Lung (tissue), 12 donors: Measurements from ENCODE around the gene CX3CR1. TPM values are rescaled to one million over a fixed set of nuclear protein-coding genes. Genes with fewer than 3 reads are reported as not detected.

ENCODE experiments used
- ATAC-seq: fragments of 200-7000 bp; cut with Tn5 transposase; one replicate; pipeline ENCODE4 v1.9.1; 2020; ENCODE audit warnings: moderate number of reproducible peaks; ENCODE audit not compliant: insufficient read depth, low FRiP score
- DNase-seq, 3 donors: peaks; one replicate each; pipeline ENCODE4 v3.0.0-alpha.2; 2013 to 2017
- H3K27ac ChIP-seq, 2 donors: one replicate each; pipeline ENCODE4 v1.5.1; 2013; ENCODE audit warnings: mild to moderate bottlenecking in 2 of 2, moderate library complexity in 2 of 2, control low read depth in 1 of 2, inconsistent platforms in 1 of 2, low read depth in 1 of 2, low read length in 1 of 2
- H3K27me3 ChIP-seq, 3 donors: one replicate each; pipeline ENCODE4 v1.5.1; 2013; ENCODE audit warnings: low read length in 2 of 3; ENCODE audit not compliant: control insufficient read depth in 3 of 3, insufficient read depth in 3 of 3
- H3K36me3 ChIP-seq, 4 donors: one replicate each; pipeline ENCODE4 v1.5.1; 2013; ENCODE audit warnings: low read length in 4 of 4, mild to moderate bottlenecking in 1 of 4, moderate library complexity in 1 of 4; ENCODE audit not compliant: control insufficient read depth in 4 of 4, insufficient read depth in 4 of 4
- H3K4me1 ChIP-seq, 5 donors: one replicate each; pipeline ENCODE4 v1.5.1; 2013; ENCODE audit warnings: low read length in 5 of 5, mild to moderate bottlenecking in 2 of 5, moderate library complexity in 1 of 5; ENCODE audit not compliant: control insufficient read depth in 5 of 5, insufficient read depth in 5 of 5
- H3K4me3 ChIP-seq: one replicate; pipeline ENCODE4 v1.5.1; 2013; ENCODE audit warnings: mild to moderate bottlenecking, control low read depth, moderate library complexity
- H3K9ac ChIP-seq, 2 donors: one replicate each; pipeline ENCODE4 v1.5.1; 2013; ENCODE audit warnings: low read length in 2 of 2, control low read depth in 1 of 2; ENCODE audit not compliant: insufficient read depth in 1 of 2
- H3K9me3 ChIP-seq, 4 donors: one replicate each; pipeline ENCODE4 v1.5.1; 2013; ENCODE audit warnings: low read length in 3 of 4, mild to moderate bottlenecking in 1 of 4, moderate library complexity in 1 of 4; ENCODE audit not compliant: control insufficient read depth in 4 of 4, insufficient read depth in 3 of 4
- WGBS, 2 donors: extraction: QIAGEN DNeasy Blood & Tissue Kit; methylation state at CpG; one replicate each; pipeline ENCODE4 v1.1.7; 2013; 5-methylcytosine and 5-hydroxymethylcytosine counted together
- polyA plus RNA-seq, 2 donors: library from polyadenylated mRNA; stranded (reverse); fragments of 200-250 nt; gene quantifications; one replicate each; pipeline ENCODE4 v1.2.1, GENCODE V29; 2013
- total RNA-seq, 2 donors: library from RNA; depleted of rRNA in 1 of 2; stranded (reverse); fragments of >200 nt in 1 of 2; gene quantifications; one replicate each; pipeline ENCODE4 v1.2.1, GENCODE V29; 2014 to 2021
- TF ChIP-seq, protein P1 (sequence below): IDR thresholded peaks from 2 replicates; pipeline ENCODE4 v1.5.1; 2012; ENCODE audit warnings: mild to moderate bottlenecking; ENCODE audit errors: control extremely low read depth, extremely low read depth
- donor health status: control.
- donor health status: control.
- donor health status: Bipolar disorder and iron deficiency.
- donor health status: healthy.
- donor health status: DM: yes; HTN: yes; CAD: no.

CX3CR1 gene
- total and polyA plus RNA-seq, 4 donors, result 0.20 to 5.0 (median 3.6) TPM

GRCh38 chr3:39262846-39263245 is 17.0 kb downstream of the CX3CR1 start:
- H3K27me3 ChIP-seq, result peaks cover 3 to 11% (median 4%) of the 10 kb centered on the region in 3 donors
- H3K9me3 ChIP-seq, result no peaks in the 10 kb centered on the region
- H3K36me3 ChIP-seq, result no peaks in the 10 kb centered on the region
- no peak for ATAC-seq
- H3K27ac ChIP-seq, result no peak overlapping the region
- peaks cover 0 to 4% (median 0%) of the 10 kb centered on the region in 5 donors for H3K4me1 ChIP-seq
- no peak for DNase-seq
- TF ChIP-seq, protein P1, sequence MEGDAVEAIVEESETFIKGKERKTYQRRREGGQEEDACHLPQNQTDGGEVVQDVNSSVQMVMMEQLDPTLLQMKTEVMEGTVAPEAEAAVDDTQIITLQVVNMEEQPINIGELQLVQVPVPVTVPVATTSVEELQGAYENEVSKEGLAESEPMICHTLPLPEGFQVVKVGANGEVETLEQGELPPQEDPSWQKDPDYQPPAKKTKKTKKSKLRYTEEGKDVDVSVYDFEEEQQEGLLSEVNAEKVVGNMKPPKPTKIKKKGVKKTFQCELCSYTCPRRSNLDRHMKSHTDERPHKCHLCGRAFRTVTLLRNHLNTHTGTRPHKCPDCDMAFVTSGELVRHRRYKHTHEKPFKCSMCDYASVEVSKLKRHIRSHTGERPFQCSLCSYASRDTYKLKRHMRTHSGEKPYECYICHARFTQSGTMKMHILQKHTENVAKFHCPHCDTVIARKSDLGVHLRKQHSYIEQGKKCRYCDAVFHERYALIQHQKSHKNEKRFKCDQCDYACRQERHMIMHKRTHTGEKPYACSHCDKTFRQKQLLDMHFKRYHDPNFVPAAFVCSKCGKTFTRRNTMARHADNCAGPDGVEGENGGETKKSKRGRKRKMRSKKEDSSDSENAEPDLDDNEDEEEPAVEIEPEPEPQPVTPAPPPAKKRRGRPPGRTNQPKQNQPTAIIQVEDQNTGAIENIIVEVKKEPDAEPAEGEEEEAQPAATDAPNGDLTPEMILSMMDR, result no peak
- H3K9ac ChIP-seq, result no peak overlapping the region
- H3K4me3 ChIP-seq, result no peak overlapping the region
- WGBS, 2 donors, result 56 to 60% methylated on average over 8 of the region's 8 CpGs

DNA sequence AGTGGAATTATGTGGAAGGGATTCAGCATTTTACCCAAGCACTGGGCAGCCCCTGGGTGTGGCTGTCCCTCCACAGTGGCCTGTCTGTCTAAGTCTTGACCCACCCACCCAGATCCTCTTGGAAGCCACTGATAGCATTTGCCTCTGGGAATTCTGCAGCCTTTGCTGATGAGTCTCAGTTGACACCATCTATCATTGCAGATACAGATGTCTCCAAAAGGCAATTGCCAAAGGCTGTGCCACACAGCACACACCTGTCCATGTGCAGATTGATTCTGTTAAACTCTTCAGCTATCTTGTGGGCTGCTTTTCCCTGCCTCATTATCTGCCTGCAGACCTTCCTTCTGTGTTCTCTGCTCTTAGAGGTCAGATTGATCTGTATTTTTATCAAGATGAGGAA is 18.1 kb downstream of the CX3CR1 start:
- Histone ChIP-seq H3K27ac (no peak overlapping the region), H3K27me3 (peaks cover 3 to 11% (median 4%) of the 10 kb centered on the region in 3 donors), H3K4me3 (no peak overlapping the region), H3K9me3 (no peaks in the 10 kb centered on the region), H3K4me1 (peaks cover 0 to 4% (median 0%) of the 10 kb centered on the region in 5 donors), H3K9ac (no peak overlapping the region), H3K36me3 (no peaks in the 10 kb centered on the region)
- TF ChIP-seq, protein P1, result no peak
- no peak for DNase-seq
- no peak for ATAC-seq

- no peak overlapping the region for H3K4me3 ChIP-seq
- H3K36me3 ChIP-seq, result no peaks in the 10 kb centered on the region
- TF ChIP-seq, protein P1, result peak; percentile 3
- 3 to 6% methylated on average over 7 of the region's 7 CpGs for WGBS, 2 donors
- peaks cover 3 to 11% (median 4%) of the 10 kb centered on the region in 3 donors for H3K27me3 ChIP-seq
- H3K27ac ChIP-seq, result peak overlapping the region in 1 of 2 donors; percentile 27
- H3K9me3 ChIP-seq, result no peaks in the 10 kb centered on the region
- H3K9ac ChIP-seq, result no peak overlapping the region
- peaks cover 0 to 4% (median 0%) of the 10 kb centered on the region in 5 donors for H3K4me1 ChIP-seq
- ATAC-seq (peak; percentile 72), DNase-seq (peak; percentile 62 to 75 (median 74))
These were observed 18.9 kb downstream of the CX3CR1 start for GRCh38 chr3:39260957-39261356.

DNA sequence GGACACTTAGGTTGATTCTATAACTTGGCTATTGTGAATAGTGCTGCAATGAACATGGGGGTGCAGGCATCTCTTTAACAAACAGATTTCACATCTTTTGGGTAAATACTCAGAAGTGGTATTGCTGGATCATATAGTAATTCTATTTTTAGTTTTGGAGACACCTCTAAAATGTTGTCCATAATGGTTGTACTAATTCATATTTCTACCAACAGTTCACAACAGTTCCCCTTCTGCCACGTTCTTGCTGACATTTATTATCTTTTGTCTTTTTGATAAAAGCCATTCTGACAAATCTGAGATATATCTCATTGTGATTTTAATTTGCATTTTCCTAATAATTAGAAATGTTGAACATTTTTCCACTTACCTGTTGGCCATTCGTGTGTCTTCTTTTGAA is 19.5 kb downstream of the CX3CR1 start:
- H3K9me3 ChIP-seq, result no peaks in the 10 kb centered on the region

More for the DNA sequence above, 19.5 kb downstream of the CX3CR1 start:
- Histone ChIP-seq H3K27me3 (peaks cover 3 to 11% (median 4%) of the 10 kb centered on the region in 3 donors), H3K4me3 (no peak overlapping the region), H3K36me3 (no peaks in the 10 kb centered on the region), H3K27ac (no peak overlapping the region), H3K4me1 (peaks cover 0 to 5% (median 0%) of the 10 kb centered on the region in 5 donors), H3K9ac (no peak overlapping the region)
- DNase-seq (no peak), ATAC-seq (no peak)
- TF ChIP-seq, protein P1, result no peak
- 30 to 62% methylated on average over 2 of the region's 2 CpGs for WGBS, 2 donors
